ENCODE measurements around the gene PTPRK.
"Not testable (repeated sequence)": the region's sequence is repeated elsewhere in the genome, so short reads cannot be mapped to it uniquely, and the experiment has no call there.

The PTPRK gene

GRCh38 chr6:127990074-127990473 lies 530.3 kb downstream of the PTPRK start:
- DNase-seq: no peak

GRCh38 chr6:127980996-127981395 lies 539.4 kb downstream of the PTPRK start:
- no peak for DNase-seq

- DNase-seq: not testable (repeated sequence)
Measured at GRCh38 chr6:127978185-127978584, 542.2 kb downstream of the PTPRK start.

GRCh38 chr6:127976796-127977195 lies 543.6 kb downstream of the PTPRK start:
- no peak for DNase-seq

GRCh38 chr6:127976111-127976510 lies 544.3 kb downstream of the PTPRK start:
- no peak for DNase-seq

- DNase-seq: no peak
Measured at GRCh38 chr6:127972815-127973214, 547.6 kb downstream of the PTPRK start.

- DNase-seq: peak; percentile 44
Measured at GRCh38 chr6:127971945-127972391, 548.4 kb downstream of the PTPRK start.

- DNase-seq: no peak
Measured at GRCh38 chr6:127971386-127971785, 549.0 kb downstream of the PTPRK start.

GRCh38 chr6:127969701-127970100 lies 550.7 kb downstream of the PTPRK start:
- DNase-seq: no peak

- no peak for DNase-seq
Measured at GRCh38 chr6:127968394-127968793, 552.0 kb downstream of the PTPRK start.

- no peak for DNase-seq
Measured at GRCh38 chr6:127967708-127968107, 552.7 kb downstream of the PTPRK start.

- DNase-seq: no peak
Measured at GRCh38 chr6:127966616-127967015, 553.8 kb downstream of the PTPRK start.

- DNase-seq: no peak
Measured at GRCh38 chr6:127963495-127963894, 556.9 kb downstream of the PTPRK start.

- no peak for DNase-seq
Measured at GRCh38 chr6:127959869-127960268, 560.5 kb downstream of the PTPRK start.

GRCh38 chr6:127956956-127957355 lies 563.4 kb downstream of the PTPRK start:
- no peak for DNase-seq

- no peak for DNase-seq
Measured at GRCh38 chr6:127956260-127956888, 564.0 kb downstream of the PTPRK start.

GRCh38 chr6:127954082-127954481 lies 566.3 kb downstream of the PTPRK start:
- DNase-seq: no peak

- DNase-seq: no peak
Measured at GRCh38 chr6:127952831-127953230, 567.6 kb downstream of the PTPRK start.

GRCh38 chr6:127952176-127952575 lies 568.2 kb downstream of the PTPRK start:
- DNase-seq: no peak

- DNase-seq: no peak
Measured at GRCh38 chr6:127951172-127951917, 569.1 kb downstream of the PTPRK start.

GRCh38 chr6:127950566-127951145 lies 569.7 kb downstream of the PTPRK start:
- peak; percentile 27 for DNase-seq

GRCh38 chr6:127949251-127949650 lies 571.1 kb downstream of the PTPRK start:
- no peak for DNase-seq

GRCh38 chr6:127946388-127946787 lies 574.0 kb downstream of the PTPRK start:
- DNase-seq: no peak

- DNase-seq: no peak
Measured at GRCh38 chr6:127945434-127946097, 574.8 kb downstream of the PTPRK start.

All from hematopoietic multipotent progenitor cell treated with erythropoietin and hydrocortisone succinate and interleukin-3 and kit ligand, for 6 days (in vitro differentiated cells).